Testis (tissue), 3 donors: ENCODE measurements around the gene PRKAG2. TPM values are rescaled to one million over a fixed set of nuclear protein-coding genes. Genes with fewer than 3 reads are reported as not detected.

Experiments
- DNase-seq: peaks from one replicate; pipeline ENCODE4 v3.0.0-alpha.2; 2019
- H3K27ac ChIP-seq, 2 donors: fragments of 200-600 bp; sonication (generic); one replicate each; pipeline ENCODE4 v1.5.1; 2019
- H3K27me3 ChIP-seq: fragments of 200-600 bp; sonication (generic); one replicate; pipeline ENCODE4 v1.5.1; 2019
- H3K36me3 ChIP-seq: fragments of 200-600 bp; sonication (generic); one replicate; pipeline ENCODE4 v1.5.1; 2017; ENCODE audit warnings: low read depth; ENCODE audit errors: missing control alignments
- H3K4me1 ChIP-seq: fragments of 200-600 bp; sonication (generic); one replicate; pipeline ENCODE4 v1.5.1; 2019
- H3K4me3 ChIP-seq, 2 donors: fragments of 200-600 bp; sonication (generic); one replicate each; pipeline ENCODE4 v1.5.1; 2017 to 2019
- H3K9me3 ChIP-seq: fragments of 200-600 bp; sonication (generic); one replicate; pipeline ENCODE4 v1.5.1; 2017
- POLR2A ChIP-seq: fragments of 450-650 bp; IDR thresholded peaks from one replicate; pipeline ENCODE4 v1.6.1; 2017; ENCODE audit warnings: antibody characterized with exemption, mild to moderate bottlenecking, moderate library complexity
- WGBS, 2 donors: methylation state at CpG; one replicate each; pipeline ENCODE4 v1.1.5; 2018; 5-methylcytosine and 5-hydroxymethylcytosine counted together
- intact Hi-C: fragments of 100-400 bp; cut with DNase I; formaldehyde crosslinking; loops from one replicate; pipeline ENCODE4 v1.15.1; 2023; ENCODE audit warnings: low total_unique reads
- polyA plus RNA-seq: library from polyadenylated mRNA; stranded (reverse); fragments of 350-450 nt; fragmentation: Illumina TruSeq; extraction: RNeasy Lipid Tissue Mini Kit (QIAGEN cat#74804); gene quantifications from one replicate; pipeline ENCODE4 v1.2.3, GENCODE V29; 2014; ENCODE audit warnings: low read depth, low replicate concordance; ENCODE audit not compliant: insufficient read depth
- total RNA-seq, 2 donors: library from RNA; depleted of rRNA; stranded (reverse); fragments of >200 nt; gene quantifications; one replicate each; pipeline ENCODE4 v1.2.3, GENCODE V29; 2016
- TF ChIP-seq, protein P1 (sequence below), 3 experiments: fragments of 450-650 bp in 2 of 3; fragments of 200-600 bp in 1 of 3; sonication (generic) in 1 of 3; IDR thresholded peaks; one replicate each; pipeline ENCODE4 v1.5.1; 2016 to 2019; ENCODE audit warnings: antibody characterized with exemption in 3 of 3, mild to moderate bottlenecking in 2 of 3, moderate library complexity in 1 of 3

PRKAG2 gene
- total and polyA plus RNA-seq, 3 donors from 2014 or later: 27.9 to 28.7 (median 28.6) TPM

DNA sequence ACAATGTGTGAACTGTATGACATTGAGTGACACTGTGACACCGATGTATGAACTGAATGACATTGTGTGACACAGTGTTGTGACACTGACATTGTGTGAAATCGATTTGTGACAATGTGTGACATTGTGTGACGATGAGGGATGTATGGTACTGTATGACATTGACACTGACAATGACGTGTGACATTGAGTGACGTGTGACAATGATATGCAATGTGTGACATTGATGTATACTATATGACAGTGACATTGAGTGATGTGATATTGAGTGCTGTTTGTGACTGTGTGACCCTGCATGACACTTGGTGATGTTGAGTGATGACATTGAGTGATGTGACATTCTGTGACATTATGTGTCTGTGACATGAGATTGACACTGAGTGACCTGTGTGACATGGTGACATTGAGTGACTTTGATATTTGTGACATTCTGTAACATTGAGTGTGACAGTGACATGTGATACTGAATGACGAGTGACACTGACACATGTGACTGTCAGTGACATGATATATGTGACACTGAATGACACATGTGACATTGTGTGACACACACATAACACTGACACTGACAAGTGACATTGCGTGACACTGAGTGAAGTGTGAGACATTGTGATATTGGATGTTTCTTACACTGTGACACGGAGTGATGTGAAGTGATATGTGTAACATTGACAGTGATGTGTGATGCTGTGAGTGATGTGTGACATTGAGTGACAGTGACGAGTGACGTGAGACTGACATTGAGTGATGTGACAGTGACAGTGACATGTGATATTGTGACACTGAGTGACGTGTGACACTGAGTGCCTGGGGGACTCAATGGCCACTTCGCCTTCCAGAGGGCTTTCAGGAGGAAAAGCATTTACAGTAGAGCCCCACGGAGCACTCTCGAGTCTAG lies 167.5 kb downstream of the PRKAG2 start:
- no peak overlapping the region for H3K4me3 ChIP-seq
- H3K36me3 ChIP-seq: no peaks in the 10 kb centered on the region
- no peaks in the 10 kb centered on the region for H3K9me3 ChIP-seq
- H3K4me1 ChIP-seq: peaks cover 11% of the 10 kb centered on the region
- TF ChIP-seq POLR2A: no peak
- TF ChIP-seq, protein P1, sequence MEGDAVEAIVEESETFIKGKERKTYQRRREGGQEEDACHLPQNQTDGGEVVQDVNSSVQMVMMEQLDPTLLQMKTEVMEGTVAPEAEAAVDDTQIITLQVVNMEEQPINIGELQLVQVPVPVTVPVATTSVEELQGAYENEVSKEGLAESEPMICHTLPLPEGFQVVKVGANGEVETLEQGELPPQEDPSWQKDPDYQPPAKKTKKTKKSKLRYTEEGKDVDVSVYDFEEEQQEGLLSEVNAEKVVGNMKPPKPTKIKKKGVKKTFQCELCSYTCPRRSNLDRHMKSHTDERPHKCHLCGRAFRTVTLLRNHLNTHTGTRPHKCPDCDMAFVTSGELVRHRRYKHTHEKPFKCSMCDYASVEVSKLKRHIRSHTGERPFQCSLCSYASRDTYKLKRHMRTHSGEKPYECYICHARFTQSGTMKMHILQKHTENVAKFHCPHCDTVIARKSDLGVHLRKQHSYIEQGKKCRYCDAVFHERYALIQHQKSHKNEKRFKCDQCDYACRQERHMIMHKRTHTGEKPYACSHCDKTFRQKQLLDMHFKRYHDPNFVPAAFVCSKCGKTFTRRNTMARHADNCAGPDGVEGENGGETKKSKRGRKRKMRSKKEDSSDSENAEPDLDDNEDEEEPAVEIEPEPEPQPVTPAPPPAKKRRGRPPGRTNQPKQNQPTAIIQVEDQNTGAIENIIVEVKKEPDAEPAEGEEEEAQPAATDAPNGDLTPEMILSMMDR (IDR thresholded peaks at IDR 0.05): no peak
- DNase-seq: no peak
- 87 to 91% methylated on average over 14 of the region's 14 CpGs for WGBS, 2 donors
- H3K27me3 ChIP-seq: no peaks in the 10 kb centered on the region
- intact Hi-C loops: no loop called here
- H3K27ac ChIP-seq: no peak overlapping the region

DNA sequence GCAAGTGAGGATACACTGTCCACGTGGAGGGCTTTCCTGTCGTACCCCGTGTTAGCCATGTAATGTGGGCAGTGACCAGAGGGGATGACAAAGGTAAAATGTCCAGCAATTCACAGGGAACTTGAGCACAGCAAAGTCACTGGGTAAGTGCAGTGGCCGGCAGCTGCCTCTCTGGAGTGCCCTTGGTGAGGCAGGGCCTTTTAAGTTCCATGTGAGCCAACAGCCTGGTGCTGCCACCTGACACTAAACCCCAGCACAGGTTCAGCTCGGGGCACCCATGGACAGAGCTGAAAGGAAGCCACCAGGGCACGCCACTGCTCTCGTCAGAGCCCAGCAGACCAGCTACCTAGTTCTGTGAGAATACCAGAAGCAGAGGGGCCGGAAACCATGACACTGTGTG lies 168.3 kb downstream of the PRKAG2 start:
- H3K27ac ChIP-seq: no peak overlapping the region
- H3K36me3 ChIP-seq: no peaks in the 10 kb centered on the region
- 86 to 97% methylated on average over 7 to 8 of the region's 8 CpGs for WGBS, 2 donors
- TF ChIP-seq, protein P1 (IDR thresholded peaks at IDR 0.05): no peak
- no peak for TF ChIP-seq POLR2A
- intact Hi-C loops: no loop called here
- no peak overlapping the region for H3K4me3 ChIP-seq
- peaks cover 11% of the 10 kb centered on the region for H3K4me1 ChIP-seq
- DNase-seq: no peak
- no peaks in the 10 kb centered on the region for H3K9me3 ChIP-seq
- no peaks in the 10 kb centered on the region for H3K27me3 ChIP-seq

DNA sequence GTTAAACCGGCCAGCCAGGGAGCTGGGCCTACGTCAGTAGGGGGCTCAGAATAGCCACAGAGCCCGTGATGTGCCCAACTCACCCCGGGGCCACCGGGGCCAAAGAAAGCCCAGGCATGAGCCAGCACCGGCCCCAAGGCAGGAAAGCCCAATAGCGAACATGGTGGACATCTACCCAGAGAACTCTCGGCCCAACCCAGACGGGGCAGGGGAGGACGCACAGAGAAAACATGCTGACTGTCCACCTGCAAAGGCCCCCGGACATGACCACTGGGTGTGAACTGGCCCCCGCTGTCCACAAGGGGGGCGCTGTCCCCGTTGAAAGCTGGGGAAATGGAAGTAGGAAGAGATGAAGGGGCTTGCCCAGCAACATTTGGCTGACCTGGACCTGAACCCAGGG lies 169.2 kb downstream of the PRKAG2 start:
- intact Hi-C loops: no loop called here
- H3K9me3 ChIP-seq: no peaks in the 10 kb centered on the region
- H3K27me3 ChIP-seq: no peaks in the 10 kb centered on the region
- 92 to 94% methylated on average over 14 of the region's 14 CpGs for WGBS, 2 donors
- TF ChIP-seq POLR2A: no peak
- TF ChIP-seq, protein P1 (IDR thresholded peaks at IDR 0.05): no peak
- no peaks in the 10 kb centered on the region for H3K36me3 ChIP-seq
- no peak overlapping the region for H3K4me3 ChIP-seq
- no peak for DNase-seq
- peaks cover 11% of the 10 kb centered on the region for H3K4me1 ChIP-seq
- no peak overlapping the region for H3K27ac ChIP-seq

DNA sequence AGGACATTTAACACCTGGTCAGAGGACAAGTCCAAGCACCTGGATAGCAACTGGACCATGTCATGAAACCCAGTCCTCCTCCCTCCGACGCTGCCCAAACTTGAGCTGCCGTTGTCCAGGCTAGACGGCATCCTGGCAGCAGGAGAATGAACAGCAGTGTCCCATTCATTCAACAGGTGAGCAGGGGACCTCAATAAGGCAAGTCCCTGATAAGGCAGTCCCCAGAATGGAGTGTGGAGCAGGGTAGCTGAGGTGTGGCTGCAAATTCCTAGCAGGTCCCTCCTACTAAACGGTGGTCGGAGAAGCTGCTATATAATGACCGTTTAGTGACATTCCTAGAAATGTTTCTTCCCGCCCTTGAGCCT lies 169.8 kb downstream of the PRKAG2 start:
- TF ChIP-seq, protein P1 (IDR thresholded peaks at IDR 0.05): no peak
- no peak for TF ChIP-seq POLR2A
- no peak for DNase-seq
- WGBS, 2 donors: 91 to 96% methylated on average over 5 to 8 of the region's 8 CpGs
- no peak overlapping the region for H3K4me3 ChIP-seq
- H3K4me1 ChIP-seq: peaks cover 11% of the 10 kb centered on the region
- no peaks in the 10 kb centered on the region for H3K27me3 ChIP-seq
- H3K27ac ChIP-seq: no peak overlapping the region
- intact Hi-C loops: no loop called here
- H3K9me3 ChIP-seq: no peaks in the 10 kb centered on the region
- H3K36me3 ChIP-seq: no peaks in the 10 kb centered on the region
